Measurements from ENCODE around the gene SLC27A2. TPM values are rescaled to one million over a fixed set of nuclear protein-coding genes. Genes with fewer than 3 reads are reported as not detected.
"Not testable (repeated sequence)": the region's sequence is repeated elsewhere in the genome, so short reads cannot be mapped to it uniquely, and the experiment has no call there.

Gene SLC27A2
- total RNA-seq, 2 donors from 2014 or later: not detected

DNA sequence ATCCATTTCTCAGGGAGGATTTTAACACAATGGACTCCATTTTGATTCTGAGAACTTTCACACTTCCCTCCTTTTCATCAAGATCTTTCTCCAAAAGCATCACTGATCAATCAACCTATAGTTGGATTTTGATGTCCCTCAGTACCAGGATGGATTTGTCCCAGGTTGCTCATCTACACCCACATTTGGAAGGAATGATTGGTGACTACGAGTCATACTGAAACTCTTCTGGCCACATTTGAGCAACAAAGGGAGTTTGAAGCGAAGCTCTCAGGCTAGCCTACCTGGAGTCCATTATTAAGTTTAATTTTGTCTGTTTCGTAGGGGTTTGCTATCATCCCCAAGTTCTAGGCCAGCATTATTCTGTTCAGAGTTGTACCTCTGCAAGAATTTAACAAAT lies 31.6 kb upstream of the SLC27A2 start:
- H3K4me3 ChIP-seq: no peak overlapping the region
- no peaks in the 10 kb centered on the region for H3K36me3 ChIP-seq
- DNase-seq (ENCODE audit: low spot score): no peak
- TF ChIP-seq, protein P1, sequence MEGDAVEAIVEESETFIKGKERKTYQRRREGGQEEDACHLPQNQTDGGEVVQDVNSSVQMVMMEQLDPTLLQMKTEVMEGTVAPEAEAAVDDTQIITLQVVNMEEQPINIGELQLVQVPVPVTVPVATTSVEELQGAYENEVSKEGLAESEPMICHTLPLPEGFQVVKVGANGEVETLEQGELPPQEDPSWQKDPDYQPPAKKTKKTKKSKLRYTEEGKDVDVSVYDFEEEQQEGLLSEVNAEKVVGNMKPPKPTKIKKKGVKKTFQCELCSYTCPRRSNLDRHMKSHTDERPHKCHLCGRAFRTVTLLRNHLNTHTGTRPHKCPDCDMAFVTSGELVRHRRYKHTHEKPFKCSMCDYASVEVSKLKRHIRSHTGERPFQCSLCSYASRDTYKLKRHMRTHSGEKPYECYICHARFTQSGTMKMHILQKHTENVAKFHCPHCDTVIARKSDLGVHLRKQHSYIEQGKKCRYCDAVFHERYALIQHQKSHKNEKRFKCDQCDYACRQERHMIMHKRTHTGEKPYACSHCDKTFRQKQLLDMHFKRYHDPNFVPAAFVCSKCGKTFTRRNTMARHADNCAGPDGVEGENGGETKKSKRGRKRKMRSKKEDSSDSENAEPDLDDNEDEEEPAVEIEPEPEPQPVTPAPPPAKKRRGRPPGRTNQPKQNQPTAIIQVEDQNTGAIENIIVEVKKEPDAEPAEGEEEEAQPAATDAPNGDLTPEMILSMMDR (IDR thresholded peaks at IDR 0.05): no peak
- no peaks in the 10 kb centered on the region for H3K4me1 ChIP-seq
- H3K27ac ChIP-seq: no peak overlapping the region
- no peaks in the 10 kb centered on the region for H3K27me3 ChIP-seq
- H3K9me3 ChIP-seq: peaks cover 0 to 4% of the 10 kb centered on the region in 2 donors

DNA sequence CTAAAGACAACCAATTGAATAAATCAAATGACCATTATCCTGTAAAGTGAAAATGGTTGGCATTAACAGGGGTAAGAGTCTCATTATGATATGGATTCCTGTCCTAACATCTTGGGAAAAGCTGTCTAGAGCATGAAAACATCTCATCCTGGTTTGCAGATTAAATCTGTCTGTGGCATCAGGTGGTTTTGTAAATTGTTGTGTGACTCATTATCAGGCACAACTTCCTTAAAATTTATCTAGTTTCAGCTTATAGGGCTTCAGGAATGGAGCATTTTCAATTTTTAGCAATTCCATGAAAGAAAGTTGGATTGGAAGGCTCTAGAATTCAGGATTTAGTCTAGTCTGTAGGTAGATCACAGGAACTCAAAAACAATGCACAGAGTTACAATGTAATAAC lies 31.1 kb upstream of the SLC27A2 start:
- Histone ChIP-seq H3K36me3 (no peaks in the 10 kb centered on the region), H3K27ac (no peak overlapping the region), H3K4me1 (no peaks in the 10 kb centered on the region), H3K27me3 (no peaks in the 10 kb centered on the region), H3K9me3 (peaks cover 0 to 9% of the 10 kb centered on the region in 2 donors), H3K4me3 (no peak overlapping the region)
- TF ChIP-seq, protein P1 (IDR thresholded peaks at IDR 0.05): no peak
- DNase-seq (ENCODE audit: low spot score): no peak

DNA sequence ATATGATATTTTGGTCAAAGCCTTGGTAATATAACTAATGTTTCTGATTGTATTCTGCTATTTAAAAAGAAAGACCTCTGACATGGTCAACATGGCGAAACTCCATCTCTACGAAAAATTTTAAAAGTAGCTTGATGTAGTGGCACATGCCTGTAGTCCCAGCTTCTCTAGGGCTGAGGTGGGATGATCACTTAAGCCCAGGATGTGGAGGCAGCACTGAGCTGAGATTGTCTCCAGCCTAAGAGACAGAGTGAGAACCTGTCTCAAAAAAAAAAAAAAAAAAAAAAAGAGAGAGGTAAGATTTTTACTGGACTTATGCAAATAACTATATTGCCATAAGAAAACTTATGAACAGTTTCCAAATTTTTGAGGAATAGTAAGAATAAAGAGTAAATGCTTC lies 30.5 kb upstream of the SLC27A2 start:
- no peak for DNase-seq (ENCODE audit: low spot score)
- Histone ChIP-seq H3K27ac (no peak overlapping the region), H3K4me3 (no peak overlapping the region), H3K36me3 (no peaks in the 10 kb centered on the region), H3K4me1 (no peaks in the 10 kb centered on the region), H3K9me3 (peaks cover 0 to 12% of the 10 kb centered on the region in 2 donors), H3K27me3 (no peaks in the 10 kb centered on the region)
- TF ChIP-seq, protein P1 (IDR thresholded peaks at IDR 0.05): no peak

DNA sequence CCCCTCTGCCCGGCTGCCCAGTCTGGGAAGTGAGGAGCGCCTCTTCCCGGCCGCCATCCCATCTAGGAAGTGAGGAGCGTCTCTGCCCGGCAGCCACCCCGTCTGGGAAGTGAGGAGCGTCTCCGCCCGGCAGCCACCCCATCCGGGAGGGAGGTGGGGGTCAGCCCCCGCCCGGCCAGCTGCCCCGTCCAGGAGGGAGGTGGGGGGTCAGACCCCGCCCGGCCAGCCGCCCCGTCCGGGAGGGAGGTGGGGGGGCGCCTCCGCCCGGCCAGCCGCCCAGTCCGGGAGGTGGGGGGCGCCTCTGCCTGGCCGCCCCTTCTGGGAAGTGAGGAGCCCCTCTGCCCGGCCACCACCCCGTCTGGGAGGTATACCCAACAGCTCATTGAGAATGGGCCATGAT lies 23.8 kb upstream of the SLC27A2 start:
- H3K27ac ChIP-seq; H3K4me1 ChIP-seq; H3K27me3 ChIP-seq; H3K4me3 ChIP-seq; DNase-seq (ENCODE audit: low spot score); H3K36me3 ChIP-seq: not testable (repeated sequence)
- peaks cover 0 to 17% of the 10 kb centered on the region in 2 donors for H3K9me3 ChIP-seq

DNA sequence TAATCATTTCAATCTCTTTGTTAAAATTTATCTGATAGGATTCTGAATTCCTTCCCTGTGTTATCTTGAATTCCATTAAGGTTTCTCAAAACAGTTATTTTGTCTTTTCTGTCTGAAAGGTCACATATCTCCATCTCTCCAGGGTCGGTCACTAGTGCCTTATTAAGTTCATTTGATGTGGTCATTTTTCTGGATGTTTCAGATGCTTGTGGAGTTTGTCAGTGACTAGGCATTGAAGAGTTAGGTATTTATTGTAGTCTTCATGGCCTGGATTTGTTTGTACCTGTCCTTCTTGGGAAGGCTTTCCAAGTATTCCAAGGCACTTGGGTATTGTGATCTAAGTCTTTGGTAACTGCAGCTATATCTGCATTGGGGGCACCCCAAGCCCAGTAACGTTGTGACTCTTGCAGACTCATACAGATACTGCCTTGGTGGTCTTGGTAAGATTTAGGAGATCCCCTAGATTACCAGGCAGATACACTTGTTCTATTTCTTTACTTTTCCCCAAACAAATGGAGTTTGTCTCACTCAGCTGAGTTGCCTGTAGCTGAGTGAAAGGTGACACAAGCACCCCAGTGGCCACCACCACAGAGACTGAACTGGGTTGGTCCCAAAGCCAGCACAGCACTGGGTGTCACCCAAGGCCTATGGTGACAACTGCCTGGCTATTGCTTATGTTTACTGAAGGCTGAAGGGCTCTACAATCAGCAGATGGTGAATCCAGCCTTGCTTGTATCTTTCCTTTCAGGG lies 18.9 kb upstream of the SLC27A2 start:
- Histone ChIP-seq H3K9me3 (peaks cover 0 to 5% of the 10 kb centered on the region in 2 donors), H3K27ac (no peak overlapping the region), H3K27me3 (no peaks in the 10 kb centered on the region), H3K4me3 (no peak overlapping the region), H3K4me1 (no peaks in the 10 kb centered on the region), H3K36me3 (no peaks in the 10 kb centered on the region)
- TF ChIP-seq, protein P1 (IDR thresholded peaks at IDR 0.05): no peak
- DNase-seq (ENCODE audit: low spot score): no peak

DNA sequence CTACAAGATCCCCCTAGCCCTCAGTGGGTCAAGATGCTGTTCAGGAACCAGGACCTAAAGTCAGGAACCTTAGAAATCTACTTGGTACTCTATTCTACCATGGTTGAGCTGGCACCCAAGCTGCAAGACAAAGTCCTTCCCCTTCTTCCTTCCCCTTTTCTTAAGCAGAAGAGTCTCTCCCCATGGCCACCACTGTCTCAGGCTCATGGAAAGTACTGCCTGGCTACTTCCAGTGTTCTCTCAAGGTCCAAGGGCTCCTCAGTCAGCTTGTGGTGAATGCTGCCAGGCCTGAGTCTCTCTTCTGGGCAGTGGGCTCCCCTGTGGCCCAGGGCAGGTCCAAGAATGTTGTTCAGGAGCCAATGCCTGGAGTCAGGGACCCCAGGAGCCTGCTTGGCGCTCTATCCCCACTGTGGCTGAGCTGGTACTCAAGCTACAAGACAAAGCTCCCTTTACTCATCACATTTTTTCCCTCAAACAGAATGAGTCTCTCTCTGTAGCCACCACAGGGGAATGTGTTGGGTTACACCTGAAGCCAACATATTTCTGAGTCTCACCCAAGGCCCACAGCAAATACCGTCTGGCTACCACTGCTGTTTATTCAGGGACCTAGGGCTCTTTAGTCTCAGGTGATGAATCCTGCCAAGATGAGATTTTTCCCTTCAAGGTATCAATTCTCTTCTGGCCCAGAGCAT lies 18.1 kb upstream of the SLC27A2 start:
- DNase-seq (ENCODE audit: low spot score): no peak
- no peaks in the 10 kb centered on the region for H3K36me3 ChIP-seq
- TF ChIP-seq, protein P1 (IDR thresholded peaks at IDR 0.05): no peak
- H3K4me3 ChIP-seq: no peak overlapping the region
- no peaks in the 10 kb centered on the region for H3K4me1 ChIP-seq
- H3K27me3 ChIP-seq: no peaks in the 10 kb centered on the region
- no peak overlapping the region for H3K27ac ChIP-seq
- H3K9me3 ChIP-seq: peaks cover 0 to 5% of the 10 kb centered on the region in 2 donors

Measured in right atrium auricular region (tissue), 2 donors.